Endometrial microvascular endothelial cells (primary cell): Measurements from ENCODE around the gene CBX2. TPM values are rescaled to one million over a fixed set of nuclear protein-coding genes. Genes with fewer than 3 reads are reported as not detected.

ENCODE experiments used
- in situ Hi-C: cut with HindIII; loops from 2 replicates; pipeline ENCODE4 v1.10.0; 2017; ENCODE audit warnings: low sequenced_read_pairs, low pct_unique_long_range_greater_than_20kb; ENCODE audit errors: inconsistent ontology term
- total RNA-seq: library from RNA; depleted of rRNA; stranded (reverse); fragments of >200 nt; gene quantifications from one replicate; pipeline ENCODE4 v1.2.3, GENCODE V29; 2015; ENCODE audit errors: inconsistent ontology term

CBX2 gene
- total RNA-seq, 1 donor from 2014 or later, result 16.1 TPM

- in situ Hi-C loops, result no loop called here
These were observed 54.5 kb downstream of the CBX2 start for GRCh38 chr17:79832218-79833109.

GRCh38 chr17:79833110-79833450, 55.1 kb downstream of the CBX2 start:
- in situ Hi-C loops, result no loop called here

- in situ Hi-C loops, result no loop called here
These were observed 56.0 kb downstream of the CBX2 start for GRCh38 chr17:79833744-79834564.

DNA sequence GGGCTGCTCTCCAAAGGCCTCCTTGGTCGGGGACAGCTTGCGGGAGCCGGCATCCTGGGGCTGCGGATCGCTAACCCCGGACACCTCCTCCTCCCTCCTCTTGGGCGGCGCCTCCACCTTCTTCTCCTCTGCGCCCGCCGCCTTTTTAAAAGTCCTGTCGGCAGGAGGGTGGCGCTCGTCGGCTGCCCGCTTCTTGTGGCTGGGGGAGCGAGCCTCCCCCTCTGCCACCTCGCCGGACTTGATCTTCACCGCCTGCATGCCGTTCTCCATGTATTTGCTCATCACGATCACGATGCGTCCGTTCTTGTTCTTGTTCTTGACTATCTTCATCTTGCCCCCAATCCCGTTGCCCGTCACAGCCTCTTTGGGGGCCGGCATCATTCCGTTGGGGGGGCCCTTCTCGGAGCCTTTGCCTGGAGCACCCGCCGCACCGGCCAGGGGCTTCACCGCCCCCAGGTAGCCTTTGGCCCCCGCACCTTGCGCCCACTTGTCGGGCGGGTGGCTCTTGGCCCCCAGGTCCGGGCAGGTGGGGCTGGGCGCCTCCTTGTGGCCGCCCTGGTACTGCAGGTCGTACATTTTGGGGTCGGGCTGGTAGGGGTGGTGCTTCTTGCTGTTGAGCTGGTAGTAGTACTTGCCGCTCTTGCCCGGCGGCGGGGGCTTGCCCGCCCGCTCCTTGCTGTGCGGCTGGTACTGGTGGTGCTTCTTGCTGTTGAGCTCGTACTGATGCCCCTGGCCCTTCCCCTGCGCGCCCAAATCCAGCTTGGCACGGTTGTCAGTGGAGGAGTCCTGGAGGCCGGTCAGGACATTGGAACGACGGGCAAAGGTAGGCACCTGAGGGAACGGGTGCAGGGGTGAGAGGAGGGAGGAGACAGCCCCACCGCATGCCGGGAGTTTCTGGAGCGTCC, 56.9 kb downstream of the CBX2 start:
- in situ Hi-C loops, result no loop called here

- in situ Hi-C loops, result no loop called here
These were observed 57.5 kb downstream of the CBX2 start for GRCh38 chr17:79835470-79835899.

GRCh38 chr17:79835953-79836509, 58.1 kb downstream of the CBX2 start:
- in situ Hi-C loops, result no loop called here

DNA sequence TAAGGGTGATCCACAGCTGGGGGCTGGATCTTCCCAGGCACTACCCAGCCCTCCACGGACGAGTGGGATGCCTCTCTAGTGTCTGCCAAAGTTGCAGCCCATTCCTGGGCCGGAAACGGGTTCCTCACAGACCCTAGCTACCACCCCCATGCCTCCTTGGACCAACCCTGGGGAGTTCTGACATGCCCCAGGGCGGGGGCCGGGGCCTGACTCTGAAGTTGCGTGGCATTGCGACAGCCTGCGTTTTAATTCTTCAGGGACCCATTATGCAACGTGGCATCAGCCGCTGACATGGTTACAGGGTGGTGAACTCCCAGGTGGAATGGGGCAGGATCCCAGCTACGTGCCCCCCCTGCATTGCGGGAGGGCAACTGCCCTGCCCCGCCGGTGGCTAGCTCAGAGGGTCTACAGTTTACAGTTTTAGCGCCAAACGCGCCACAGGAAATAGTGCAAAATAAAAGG, 58.6 kb downstream of the CBX2 start:
- in situ Hi-C loops, result no loop called here

DNA sequence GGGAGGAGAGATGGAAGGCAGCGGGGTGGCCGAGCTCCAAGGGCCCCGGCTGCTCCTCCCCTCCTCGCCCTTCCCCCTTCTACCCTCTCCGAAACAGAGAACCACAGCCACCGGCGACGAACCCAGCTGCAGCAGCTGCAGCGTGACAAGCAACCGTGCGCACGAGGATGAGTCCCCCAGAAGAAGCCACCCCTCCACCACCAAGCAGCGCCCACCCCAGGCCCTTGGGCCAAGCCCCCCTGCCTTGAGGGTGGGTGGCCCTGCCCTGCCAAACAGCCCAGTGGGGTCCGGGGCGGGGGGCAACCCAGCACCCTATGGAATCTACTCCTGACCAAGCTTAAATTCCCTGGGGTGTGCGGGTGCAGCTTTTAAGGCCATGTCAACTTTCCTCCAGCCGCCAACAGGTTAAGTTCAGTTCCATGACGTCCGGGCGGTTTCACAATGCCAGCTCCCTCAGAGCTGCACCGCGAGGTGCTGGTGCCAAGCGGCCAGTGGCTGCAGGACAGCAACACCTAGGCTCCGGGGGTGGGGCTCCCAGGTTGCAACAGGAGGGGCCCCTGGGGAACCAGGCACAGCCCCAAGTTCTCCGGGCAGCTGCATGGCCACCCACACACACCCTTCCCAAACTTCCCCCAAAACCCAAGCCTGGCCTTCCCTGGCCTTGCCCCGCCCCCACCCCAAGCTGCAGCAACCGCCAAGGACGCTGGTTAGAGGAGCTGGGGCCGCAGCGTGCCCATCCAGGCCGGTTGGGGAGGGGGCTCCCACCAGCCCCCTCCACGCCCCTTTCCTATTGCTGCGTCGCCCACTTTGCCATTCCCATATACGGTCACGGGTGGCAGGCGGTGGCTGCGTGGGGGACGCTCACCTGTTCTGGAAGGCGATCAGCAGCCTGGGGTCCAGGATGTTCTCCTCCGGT, 59.3 kb downstream of the CBX2 start:
- in situ Hi-C loops, result no loop called here

Other genes with a start within 250 kb of the CBX2 start
- gene RBFOX3, start 167.1 kb upstream of the CBX2 start, total RNA-seq, result not detected
- gene ENPP7, start 47.2 kb upstream of the CBX2 start, total RNA-seq, result not detected
- 2.1 TPM for gene CBX8, start 18.9 kb downstream of the CBX2 start, total RNA-seq
- gene CBX4, start 61.3 kb downstream of the CBX2 start, total RNA-seq, result 5.6 TPM